ENCODE measurements around the gene GALNT18.

The GALNT18 gene

DNA sequence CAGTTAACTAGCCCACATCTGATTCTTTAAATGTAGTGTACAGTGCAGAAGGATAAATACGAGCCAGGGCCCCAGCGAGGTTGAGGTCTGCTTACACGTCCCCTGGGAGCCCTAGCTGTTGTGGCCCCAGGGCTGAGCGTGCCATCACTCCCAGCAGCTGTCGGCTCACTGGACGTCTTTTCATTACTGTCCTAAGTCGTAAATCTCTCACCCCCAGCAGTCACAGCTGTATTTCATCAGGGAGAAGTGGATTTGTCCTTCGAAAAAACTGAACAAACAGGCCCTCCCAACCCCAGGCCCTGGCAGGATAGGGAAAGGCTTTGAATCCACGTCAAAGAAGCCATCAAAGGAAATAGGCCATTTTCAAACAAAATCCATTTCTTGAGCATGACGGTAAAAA, 158.4 kb downstream of the GALNT18 start (continued):
- TF ChIP-seq, protein P1, sequence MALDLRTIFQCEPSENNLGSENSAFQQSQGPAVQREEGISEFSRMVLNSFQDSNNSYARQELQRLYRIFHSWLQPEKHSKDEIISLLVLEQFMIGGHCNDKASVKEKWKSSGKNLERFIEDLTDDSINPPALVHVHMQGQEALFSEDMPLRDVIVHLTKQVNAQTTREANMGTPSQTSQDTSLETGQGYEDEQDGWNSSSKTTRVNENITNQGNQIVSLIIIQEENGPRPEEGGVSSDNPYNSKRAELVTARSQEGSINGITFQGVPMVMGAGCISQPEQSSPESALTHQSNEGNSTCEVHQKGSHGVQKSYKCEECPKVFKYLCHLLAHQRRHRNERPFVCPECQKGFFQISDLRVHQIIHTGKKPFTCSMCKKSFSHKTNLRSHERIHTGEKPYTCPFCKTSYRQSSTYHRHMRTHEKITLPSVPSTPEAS (tag by site-specific recombination; IDR thresholded peaks at IDR 0.05): no peak
- TF ChIP-seq HOXA7 (CRISPR knock-in tag; IDR thresholded peaks at IDR 0.05; ENCODE audit: borderline replicate concordance) (no peak), ZNF23 (tag by site-specific recombination; IDR thresholded peaks at IDR 0.05; ENCODE audit: borderline replicate concordance) (no peak), ZNF114 (tag by site-specific recombination; IDR thresholded peaks at IDR 0.05) (no peak), ZNF239 (tag by site-specific recombination; IDR thresholded peaks at IDR 0.05) (no peak), ZNF140 (tag by site-specific recombination; IDR thresholded peaks at IDR 0.05) (no peak), ZNF677 (tag by site-specific recombination; IDR thresholded peaks at IDR 0.05) (no peak), ZNF626 (tag by site-specific recombination; IDR thresholded peaks at IDR 0.05) (no peak), ZNF248 (tag by site-specific recombination; IDR thresholded peaks at IDR 0.05) (no peak), ZNF391 (tag by site-specific recombination; IDR thresholded peaks at IDR 0.05; ENCODE audit: borderline replicate concordance, low read depth) (peak; percentile 76; the same call in 1 of the 2 replicates), ZNF791 (tag by site-specific recombination; IDR thresholded peaks at IDR 0.05) (no peak), ZNF416 (tag by site-specific recombination; IDR thresholded peaks at IDR 0.05) (no peak), ZNF571 (tag by site-specific recombination; IDR thresholded peaks at IDR 0.05) (no peak), MZF1 (tag by site-specific recombination; IDR thresholded peaks at IDR 0.05; ENCODE audit: borderline replicate concordance) (peak; percentile 39; the same call in 1 of the 2 replicates), ZNF112 (tag by site-specific recombination; IDR thresholded peaks at IDR 0.05) (no peak), ZXDB (tag by site-specific recombination; IDR thresholded peaks at IDR 0.05) (peak; percentile 72), BCL11A (tag by site-specific recombination; IDR thresholded peaks at IDR 0.05; ENCODE audit: low read depth) (peak; percentile 83), ZNF654 (tag by site-specific recombination; IDR thresholded peaks at IDR 0.05; ENCODE audit: low read depth) (no peak), KLF10 (tag by site-specific recombination; IDR thresholded peaks at IDR 0.05) (peak; percentile 62), WT1 (tag by site-specific recombination; IDR thresholded peaks at IDR 0.05) (peak; percentile 97), ZNF423 (tag by site-specific recombination; IDR thresholded peaks at IDR 0.05) (peak; percentile 73), ZNF10 (tag by site-specific recombination; IDR thresholded peaks at IDR 0.05) (0 out of 2 replicates have a peak, but pooled peaks have one; percentile 42), ZNF792 (tag by site-specific recombination; IDR thresholded peaks at IDR 0.05) (no peak), SCRT2 (tag by site-specific recombination; IDR thresholded peaks at IDR 0.05) (no peak), ZNF48 (tag by site-specific recombination; IDR thresholded peaks at IDR 0.05) (no peak)
- TF ChIP-seq, protein P2, sequence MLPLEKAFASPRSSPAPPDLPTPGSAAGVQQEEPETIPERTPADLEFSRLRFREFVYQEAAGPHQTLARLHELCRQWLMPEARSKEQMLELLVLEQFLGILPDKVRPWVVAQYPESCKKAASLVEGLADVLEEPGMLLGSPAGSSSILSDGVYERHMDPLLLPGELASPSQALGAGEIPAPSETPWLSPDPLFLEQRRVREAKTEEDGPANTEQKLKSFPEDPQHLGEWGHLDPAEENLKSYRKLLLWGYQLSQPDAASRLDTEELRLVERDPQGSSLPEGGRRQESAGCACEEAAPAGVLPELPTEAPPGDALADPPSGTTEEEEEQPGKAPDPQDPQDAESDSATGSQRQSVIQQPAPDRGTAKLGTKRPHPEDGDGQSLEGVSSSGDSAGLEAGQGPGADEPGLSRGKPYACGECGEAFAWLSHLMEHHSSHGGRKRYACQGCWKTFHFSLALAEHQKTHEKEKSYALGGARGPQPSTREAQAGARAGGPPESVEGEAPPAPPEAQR (tag by site-specific recombination; IDR thresholded peaks at IDR 0.05): no peak
- TF ChIP-seq, protein P3, sequence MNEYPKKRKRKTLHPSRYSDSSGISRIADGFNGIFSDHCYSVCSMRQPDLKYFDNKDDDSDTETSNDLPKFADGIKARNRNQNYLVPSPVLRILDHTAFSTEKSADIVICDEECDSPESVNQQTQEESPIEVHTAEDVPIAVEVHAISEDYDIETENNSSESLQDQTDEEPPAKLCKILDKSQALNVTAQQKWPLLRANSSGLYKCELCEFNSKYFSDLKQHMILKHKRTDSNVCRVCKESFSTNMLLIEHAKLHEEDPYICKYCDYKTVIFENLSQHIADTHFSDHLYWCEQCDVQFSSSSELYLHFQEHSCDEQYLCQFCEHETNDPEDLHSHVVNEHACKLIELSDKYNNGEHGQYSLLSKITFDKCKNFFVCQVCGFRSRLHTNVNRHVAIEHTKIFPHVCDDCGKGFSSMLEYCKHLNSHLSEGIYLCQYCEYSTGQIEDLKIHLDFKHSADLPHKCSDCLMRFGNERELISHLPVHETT (tag by site-specific recombination; IDR thresholded peaks at IDR 0.05): peak; percentile 70; the same call in 1 of the 2 replicates
- TF ChIP-seq, protein P4, sequence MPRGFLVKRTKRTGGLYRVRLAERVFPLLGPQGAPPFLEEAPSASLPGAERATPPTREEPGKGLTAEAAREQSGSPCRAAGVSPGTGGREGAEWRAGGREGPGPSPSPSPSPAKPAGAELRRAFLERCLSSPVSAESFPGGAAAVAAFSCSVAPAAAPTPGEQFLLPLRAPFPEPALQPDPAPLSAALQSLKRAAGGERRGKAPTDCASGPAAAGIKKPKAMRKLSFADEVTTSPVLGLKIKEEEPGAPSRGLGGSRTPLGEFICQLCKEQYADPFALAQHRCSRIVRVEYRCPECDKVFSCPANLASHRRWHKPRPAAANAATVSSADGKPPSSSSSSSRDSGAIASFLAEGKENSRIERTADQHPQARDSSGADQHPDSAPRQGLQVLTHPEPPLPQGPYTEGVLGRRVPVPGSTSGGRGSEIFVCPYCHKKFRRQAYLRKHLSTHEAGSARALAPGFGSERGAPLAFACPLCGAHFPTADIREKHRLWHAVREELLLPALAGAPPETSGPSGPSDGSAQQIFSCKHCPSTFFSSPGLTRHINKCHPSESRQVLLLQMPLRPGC (tag by site-specific recombination; IDR thresholded peaks at IDR 0.05): peak; percentile 89
- TF ChIP-seq, protein P5, sequence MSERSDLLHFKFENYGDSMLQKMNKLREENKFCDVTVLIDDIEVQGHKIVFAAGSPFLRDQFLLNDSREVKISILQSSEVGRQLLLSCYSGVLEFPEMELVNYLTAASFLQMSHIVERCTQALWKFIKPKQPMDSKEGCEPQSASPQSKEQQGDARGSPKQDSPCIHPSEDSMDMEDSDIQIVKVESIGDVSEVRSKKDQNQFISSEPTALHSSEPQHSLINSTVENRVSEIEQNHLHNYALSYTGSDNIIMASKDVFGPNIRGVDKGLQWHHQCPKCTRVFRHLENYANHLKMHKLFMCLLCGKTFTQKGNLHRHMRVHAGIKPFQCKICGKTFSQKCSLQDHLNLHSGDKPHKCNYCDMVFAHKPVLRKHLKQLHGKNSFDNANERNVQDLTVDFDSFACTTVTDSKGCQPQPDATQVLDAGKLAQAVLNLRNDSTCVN (tag by site-specific recombination; optimal IDR thresholded peaks at IDR 0.05): no peak
- TF ChIP-seq, protein P6, sequence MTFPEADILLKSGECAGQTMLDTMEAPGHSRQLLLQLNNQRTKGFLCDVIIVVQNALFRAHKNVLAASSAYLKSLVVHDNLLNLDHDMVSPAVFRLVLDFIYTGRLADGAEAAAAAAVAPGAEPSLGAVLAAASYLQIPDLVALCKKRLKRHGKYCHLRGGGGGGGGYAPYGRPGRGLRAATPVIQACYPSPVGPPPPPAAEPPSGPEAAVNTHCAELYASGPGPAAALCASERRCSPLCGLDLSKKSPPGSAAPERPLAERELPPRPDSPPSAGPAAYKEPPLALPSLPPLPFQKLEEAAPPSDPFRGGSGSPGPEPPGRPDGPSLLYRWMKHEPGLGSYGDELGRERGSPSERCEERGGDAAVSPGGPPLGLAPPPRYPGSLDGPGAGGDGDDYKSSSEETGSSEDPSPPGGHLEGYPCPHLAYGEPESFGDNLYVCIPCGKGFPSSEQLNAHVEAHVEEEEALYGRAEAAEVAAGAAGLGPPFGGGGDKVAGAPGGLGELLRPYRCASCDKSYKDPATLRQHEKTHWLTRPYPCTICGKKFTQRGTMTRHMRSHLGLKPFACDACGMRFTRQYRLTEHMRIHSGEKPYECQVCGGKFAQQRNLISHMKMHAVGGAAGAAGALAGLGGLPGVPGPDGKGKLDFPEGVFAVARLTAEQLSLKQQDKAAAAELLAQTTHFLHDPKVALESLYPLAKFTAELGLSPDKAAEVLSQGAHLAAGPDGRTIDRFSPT (tag by site-specific recombination; IDR thresholded peaks at IDR 0.05): no peak
- TF ChIP-seq, protein P7, sequence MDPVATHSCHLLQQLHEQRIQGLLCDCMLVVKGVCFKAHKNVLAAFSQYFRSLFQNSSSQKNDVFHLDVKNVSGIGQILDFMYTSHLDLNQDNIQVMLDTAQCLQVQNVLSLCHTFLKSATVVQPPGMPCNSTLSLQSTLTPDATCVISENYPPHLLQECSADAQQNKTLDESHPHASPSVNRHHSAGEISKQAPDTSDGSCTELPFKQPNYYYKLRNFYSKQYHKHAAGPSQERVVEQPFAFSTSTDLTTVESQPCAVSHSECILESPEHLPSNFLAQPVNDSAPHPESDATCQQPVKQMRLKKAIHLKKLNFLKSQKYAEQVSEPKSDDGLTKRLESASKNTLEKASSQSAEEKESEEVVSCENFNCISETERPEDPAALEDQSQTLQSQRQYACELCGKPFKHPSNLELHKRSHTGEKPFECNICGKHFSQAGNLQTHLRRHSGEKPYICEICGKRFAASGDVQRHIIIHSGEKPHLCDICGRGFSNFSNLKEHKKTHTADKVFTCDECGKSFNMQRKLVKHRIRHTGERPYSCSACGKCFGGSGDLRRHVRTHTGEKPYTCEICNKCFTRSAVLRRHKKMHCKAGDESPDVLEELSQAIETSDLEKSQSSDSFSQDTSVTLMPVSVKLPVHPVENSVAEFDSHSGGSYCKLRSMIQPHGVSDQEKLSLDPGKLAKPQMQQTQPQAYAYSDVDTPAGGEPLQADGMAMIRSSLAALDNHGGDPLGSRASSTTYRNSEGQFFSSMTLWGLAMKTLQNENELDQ (tag by site-specific recombination; IDR thresholded peaks at IDR 0.05; ENCODE audit: low read depth): no peak
